Measurements from ENCODE around the gene NEUROG1.

DNA sequence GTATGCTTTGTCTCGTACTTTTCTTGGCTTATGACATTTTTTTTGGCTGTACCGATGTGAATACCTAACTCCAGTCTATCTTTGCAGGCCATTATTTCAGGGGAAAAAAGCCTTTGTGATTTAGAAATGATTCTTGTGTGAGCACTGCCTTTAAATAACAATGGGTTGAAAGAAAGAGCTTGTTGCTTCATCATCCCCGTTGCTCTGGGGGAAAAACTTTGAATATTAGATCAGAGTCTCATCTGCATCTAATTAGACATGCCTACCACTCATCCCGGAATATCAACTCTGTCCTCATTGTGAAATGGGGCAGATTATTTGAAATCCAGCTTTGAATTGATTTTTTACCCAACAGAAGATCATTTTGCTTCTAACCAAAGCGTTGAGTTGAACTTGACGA, 29.5 kb upstream of the NEUROG1 start:
- TF ChIP-seq, protein P1, sequence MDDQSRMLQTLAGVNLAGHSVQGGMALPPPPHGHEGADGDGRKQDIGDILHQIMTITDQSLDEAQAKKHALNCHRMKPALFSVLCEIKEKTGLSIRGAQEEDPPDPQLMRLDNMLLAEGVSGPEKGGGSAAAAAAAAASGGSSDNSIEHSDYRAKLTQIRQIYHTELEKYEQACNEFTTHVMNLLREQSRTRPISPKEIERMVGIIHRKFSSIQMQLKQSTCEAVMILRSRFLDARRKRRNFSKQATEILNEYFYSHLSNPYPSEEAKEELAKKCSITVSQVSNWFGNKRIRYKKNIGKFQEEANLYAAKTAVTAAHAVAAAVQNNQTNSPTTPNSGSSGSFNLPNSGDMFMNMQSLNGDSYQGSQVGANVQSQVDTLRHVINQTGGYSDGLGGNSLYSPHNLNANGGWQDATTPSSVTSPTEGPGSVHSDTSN (CRISPR knock-in tag; IDR thresholded peaks at IDR 0.05): no peak
- TF ChIP-seq, protein P2, sequence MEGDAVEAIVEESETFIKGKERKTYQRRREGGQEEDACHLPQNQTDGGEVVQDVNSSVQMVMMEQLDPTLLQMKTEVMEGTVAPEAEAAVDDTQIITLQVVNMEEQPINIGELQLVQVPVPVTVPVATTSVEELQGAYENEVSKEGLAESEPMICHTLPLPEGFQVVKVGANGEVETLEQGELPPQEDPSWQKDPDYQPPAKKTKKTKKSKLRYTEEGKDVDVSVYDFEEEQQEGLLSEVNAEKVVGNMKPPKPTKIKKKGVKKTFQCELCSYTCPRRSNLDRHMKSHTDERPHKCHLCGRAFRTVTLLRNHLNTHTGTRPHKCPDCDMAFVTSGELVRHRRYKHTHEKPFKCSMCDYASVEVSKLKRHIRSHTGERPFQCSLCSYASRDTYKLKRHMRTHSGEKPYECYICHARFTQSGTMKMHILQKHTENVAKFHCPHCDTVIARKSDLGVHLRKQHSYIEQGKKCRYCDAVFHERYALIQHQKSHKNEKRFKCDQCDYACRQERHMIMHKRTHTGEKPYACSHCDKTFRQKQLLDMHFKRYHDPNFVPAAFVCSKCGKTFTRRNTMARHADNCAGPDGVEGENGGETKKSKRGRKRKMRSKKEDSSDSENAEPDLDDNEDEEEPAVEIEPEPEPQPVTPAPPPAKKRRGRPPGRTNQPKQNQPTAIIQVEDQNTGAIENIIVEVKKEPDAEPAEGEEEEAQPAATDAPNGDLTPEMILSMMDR (tag by site-specific recombination; IDR thresholded peaks at IDR 0.05): no peak
- TF ChIP-seq, protein P3, sequence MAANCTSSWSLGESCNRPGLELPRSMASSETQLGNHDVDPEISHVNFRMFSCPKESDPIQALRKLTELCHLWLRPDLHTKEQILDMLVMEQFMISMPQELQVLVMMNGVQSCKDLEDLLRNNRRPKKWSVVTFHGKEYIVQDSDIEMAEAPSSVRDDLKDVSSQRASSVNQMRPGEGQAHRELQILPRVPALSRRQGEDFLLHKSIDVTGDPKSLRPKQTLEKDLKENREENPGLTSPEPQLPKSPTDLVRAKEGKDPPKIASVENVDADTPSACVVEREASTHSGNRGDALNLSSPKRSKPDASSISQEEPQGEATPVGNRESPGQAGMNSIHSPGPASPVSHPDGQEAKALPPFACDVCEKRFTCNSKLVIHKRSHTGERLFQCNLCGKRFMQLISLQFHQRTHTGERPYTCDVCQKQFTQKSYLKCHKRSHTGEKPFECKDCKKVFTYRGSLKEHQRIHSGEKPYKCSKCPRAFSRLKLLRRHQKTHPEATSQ (tag by site-specific recombination; IDR thresholded peaks at IDR 0.05): no peak
- no peak for TF ChIP-seq ZEB2 (tag by site-specific recombination; IDR thresholded peaks at IDR 0.05)
- TF ChIP-seq ZNF830 (tag by site-specific recombination; IDR thresholded peaks at IDR 0.05; ENCODE audit: low read depth): no peak
- no peak for TF ChIP-seq ZNF768 (tag by site-specific recombination; IDR thresholded peaks at IDR 0.05)
- TF ChIP-seq ZNF423 (tag by site-specific recombination; IDR thresholded peaks at IDR 0.05): no peak
- TF ChIP-seq SALL2 (tag by site-specific recombination; IDR thresholded peaks at IDR 0.05; ENCODE audit: borderline replicate concordance): no peak
- TF ChIP-seq ZNF76 (tag by site-specific recombination; IDR thresholded peaks at IDR 0.05; ENCODE audit: borderline replicate concordance, low read depth): no peak
- TF ChIP-seq, protein P4, sequence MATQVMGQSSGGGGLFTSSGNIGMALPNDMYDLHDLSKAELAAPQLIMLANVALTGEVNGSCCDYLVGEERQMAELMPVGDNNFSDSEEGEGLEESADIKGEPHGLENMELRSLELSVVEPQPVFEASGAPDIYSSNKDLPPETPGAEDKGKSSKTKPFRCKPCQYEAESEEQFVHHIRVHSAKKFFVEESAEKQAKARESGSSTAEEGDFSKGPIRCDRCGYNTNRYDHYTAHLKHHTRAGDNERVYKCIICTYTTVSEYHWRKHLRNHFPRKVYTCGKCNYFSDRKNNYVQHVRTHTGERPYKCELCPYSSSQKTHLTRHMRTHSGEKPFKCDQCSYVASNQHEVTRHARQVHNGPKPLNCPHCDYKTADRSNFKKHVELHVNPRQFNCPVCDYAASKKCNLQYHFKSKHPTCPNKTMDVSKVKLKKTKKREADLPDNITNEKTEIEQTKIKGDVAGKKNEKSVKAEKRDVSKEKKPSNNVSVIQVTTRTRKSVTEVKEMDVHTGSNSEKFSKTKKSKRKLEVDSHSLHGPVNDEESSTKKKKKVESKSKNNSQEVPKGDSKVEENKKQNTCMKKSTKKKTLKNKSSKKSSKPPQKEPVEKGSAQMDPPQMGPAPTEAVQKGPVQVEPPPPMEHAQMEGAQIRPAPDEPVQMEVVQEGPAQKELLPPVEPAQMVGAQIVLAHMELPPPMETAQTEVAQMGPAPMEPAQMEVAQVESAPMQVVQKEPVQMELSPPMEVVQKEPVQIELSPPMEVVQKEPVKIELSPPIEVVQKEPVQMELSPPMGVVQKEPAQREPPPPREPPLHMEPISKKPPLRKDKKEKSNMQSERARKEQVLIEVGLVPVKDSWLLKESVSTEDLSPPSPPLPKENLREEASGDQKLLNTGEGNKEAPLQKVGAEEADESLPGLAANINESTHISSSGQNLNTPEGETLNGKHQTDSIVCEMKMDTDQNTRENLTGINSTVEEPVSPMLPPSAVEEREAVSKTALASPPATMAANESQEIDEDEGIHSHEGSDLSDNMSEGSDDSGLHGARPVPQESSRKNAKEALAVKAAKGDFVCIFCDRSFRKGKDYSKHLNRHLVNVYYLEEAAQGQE (tag by site-specific recombination; IDR thresholded peaks at IDR 0.05): no peak

Measured in HEK293 (cell line).